NCI-H460 (cell line): ENCODE data around the gene ACADL. TPM values are rescaled to one million over a fixed set of nuclear protein-coding genes. Genes with fewer than 3 reads are reported as not detected.

ENCODE experiments used
- DNase-seq: peaks from one replicate; pipeline ENCODE4 v3.0.0-alpha.2; 2016; ENCODE audit warnings: low read depth; ENCODE audit errors: extremely low read depth
- small RNA-seq, 2 experiments: library from RNA; depleted of rRNA; stranded (forward); fragments of <200 nt; gene quantifications; one replicate each; pipeline ENCODE3, GENCODE V24; 2014
- total RNA-seq: library from RNA; depleted of rRNA; stranded (reverse); fragments of >200 nt; shearing (Covaris generic); gene quantifications from 2 replicates; pipeline ENCODE4 v1.2.3, GENCODE V29; 2014; rRNA removed

Gene ACADL
- total RNA-seq, 1 experiment from 2014 or later, result 0.32 TPM

GRCh38 chr2:210171309-210172218, 53.7 kb downstream of the ACADL start, which contains the start of gene KANSL1L:
Gene KANSL1L (minus strand): TSS chr2:210171409. CDS start chr2:210154582, 16,827 bp downstream.
- DNase-seq, result peak; percentile 94

- DNase-seq, result peak; percentile 95
Observed at GRCh38 chr2:210170446-210171303, 54.6 kb downstream of the ACADL start.

- no peak for DNase-seq
Observed at GRCh38 chr2:210170196-210170445, 55.1 kb downstream of the ACADL start.

GRCh38 chr2:210169516-210170195, 55.6 kb downstream of the ACADL start:
- DNase-seq, result peak; percentile 29

- no peak for DNase-seq
Observed at GRCh38 chr2:210167227-210167626, 58.0 kb downstream of the ACADL start.

- DNase-seq, result no peak
Observed at GRCh38 chr2:210162466-210163124, 62.7 kb downstream of the ACADL start.

GRCh38 chr2:210159059-210159458, 66.2 kb downstream of the ACADL start:
- DNase-seq, result no peak

GRCh38 chr2:210158236-210158635, 67.0 kb downstream of the ACADL start:
- no peak for DNase-seq

- DNase-seq, result no peak
Observed at GRCh38 chr2:210157526-210157925, 67.7 kb downstream of the ACADL start.

GRCh38 chr2:210147614-210148013, 77.6 kb downstream of the ACADL start:
- no peak for DNase-seq

Small RNA genes within 50 kb of the gene (small RNA-seq; reads per million reads assigned to genes)
- gene RF00019, result 0 reads per million in 2 experiments

Other genes with a start within 250 kb of the ACADL start
- 77.7 and 87.3 TPM in 2 replicates for gene RPE, start 222.8 kb downstream of the ACADL start, total RNA-seq
- 6.5 and 8.4 TPM in 2 replicates for gene KANSL1L, start 54.0 kb downstream of the ACADL start, total RNA-seq
- not detected in 2 replicates for gene MYL1, start 89.7 kb upstream of the ACADL start, total RNA-seq